ENCODE results near the gene ABO.
"Not testable (repeated sequence)": the region's sequence is repeated elsewhere in the genome, so short reads cannot be mapped to it uniquely, and the experiment has no call there.

Gene ABO

GRCh38 chr9:133275105-133276000, at the start of gene ABO:
Gene ABO, minus strand, starts transcription at chr9:133275201.
- no peak for DNase-seq (ENCODE audit: low read depth)

- no peak for DNase-seq (ENCODE audit: low read depth)
These were observed 49.1 kb upstream of the ABO start for GRCh38 chr9:133323991-133324703.

- DNase-seq (ENCODE audit: low read depth), result no peak
These were observed 48.2 kb upstream of the ABO start for GRCh38 chr9:133323211-133323610.

GRCh38 chr9:133322701-133323100, 47.7 kb upstream of the ABO start:
- DNase-seq (ENCODE audit: low read depth), result no peak

- no peak for DNase-seq (ENCODE audit: low read depth)
These were observed 46.5 kb upstream of the ABO start for GRCh38 chr9:133321411-133321935.

- no peak for DNase-seq (ENCODE audit: low read depth)
These were observed 45.5 kb upstream of the ABO start for GRCh38 chr9:133320421-133320881.

- DNase-seq (ENCODE audit: low read depth), result not testable (repeated sequence)
These were observed 42.5 kb upstream of the ABO start for GRCh38 chr9:133317551-133317950.

- DNase-seq (ENCODE audit: low read depth), result no peak
These were observed 41.0 kb upstream of the ABO start for GRCh38 chr9:133315997-133316396.

GRCh38 chr9:133309608-133310007, 34.6 kb upstream of the ABO start:
- DNase-seq (ENCODE audit: low read depth), result no peak

GRCh38 chr9:133307301-133307700, 32.3 kb upstream of the ABO start:
- no peak for DNase-seq (ENCODE audit: low read depth)

GRCh38 chr9:133306242-133307204, 31.5 kb upstream of the ABO start:
- no peak for DNase-seq (ENCODE audit: low read depth)

- DNase-seq (ENCODE audit: low read depth), result no peak
These were observed 30.7 kb upstream of the ABO start for GRCh38 chr9:133305731-133306130.

GRCh38 chr9:133304477-133305377, 29.7 kb upstream of the ABO start:
- DNase-seq (ENCODE audit: low read depth), result no peak

GRCh38 chr9:133304158-133304470, 29.1 kb upstream of the ABO start:
- no peak for DNase-seq (ENCODE audit: low read depth)

- DNase-seq (ENCODE audit: low read depth), result no peak
These were observed 28.5 kb upstream of the ABO start for GRCh38 chr9:133303266-133304157.

GRCh38 chr9:133301253-133302230, 26.5 kb upstream of the ABO start:
- no peak for DNase-seq (ENCODE audit: low read depth)

GRCh38 chr9:133299996-133300395, 25.0 kb upstream of the ABO start:
- DNase-seq (ENCODE audit: low read depth), result not testable (repeated sequence)

- DNase-seq (ENCODE audit: low read depth), result no peak
These were observed 19.3 kb upstream of the ABO start for GRCh38 chr9:133294257-133294656.

Data from stimulated activated CD8-positive, alpha-beta memory T cell treated with anti-CD3 and anti-CD28 coated beads, Interleukin-15, amount 100 ng/mL, for 1 hour (primary cell).